OCI-LY3 (cell line): ENCODE measurements around the gene CASP7.

Experiments
- H2AFZ ChIP-seq: fragments of 200-600, 300-600 bp; shearing (Covaris generic); 2 replicates; pipeline ENCODE4 v1.6.0; 2014; ENCODE audit warnings: antibody characterized with exemption, low read depth, low read length
- H3K27ac ChIP-seq: fragments of 200-600, 300-600 bp; sonication (generic); 2 replicates; pipeline ENCODE4 v1.5.1; 2014; ENCODE audit warnings: mild to moderate bottlenecking, low read length, moderate library complexity, mixed read lengths
- H3K27me3 ChIP-seq: fragments of 200-600, 300-600 bp; sonication (generic); 2 replicates; pipeline ENCODE4 v1.6.1; 2014; ENCODE audit warnings: low read depth, low read length, mixed read lengths
- H3K36me3 ChIP-seq: fragments of 200-600, 300-600 bp; sonication (generic); replicated peaks from 2 replicates; pipeline ENCODE3; 2014; ENCODE audit warnings: low read depth, low read length, mixed read lengths
- H3K4me1 ChIP-seq: fragments of 300-600, 200-600 bp; sonication (generic); 2 replicates; pipeline ENCODE4 v1.6.1; 2014; ENCODE audit warnings: low read length, mixed read lengths
- H3K4me2 ChIP-seq: fragments of 200-600, 300-600 bp; sonication (generic); 2 replicates; pipeline ENCODE4 v1.6.1; 2014; ENCODE audit warnings: low read length, mixed read lengths
- H3K4me3 ChIP-seq: fragments of 300-600, 200-600 bp; sonication (generic); 2 replicates; pipeline ENCODE4 v1.5.1; 2014; ENCODE audit warnings: antibody characterized with exemption, mild to moderate bottlenecking, low read length, moderate library complexity
- H3K79me2 ChIP-seq: fragments of 300-600, 200-600 bp; shearing (Covaris generic); 2 replicates; pipeline ENCODE4 v1.6.1; 2014; ENCODE audit warnings: mild to moderate bottlenecking, low read length, mixed read lengths
- H3K9ac ChIP-seq: fragments of 300-600, 200-600 bp; shearing (Covaris generic); 2 replicates; pipeline ENCODE4 v1.6.0; 2014; ENCODE audit warnings: mild to moderate bottlenecking, low read length, moderate library complexity
- H3K9me3 ChIP-seq: fragments of 200-600, 300-600 bp; shearing (Covaris generic); 2 replicates; pipeline ENCODE4 v1.6.1; 2014; ENCODE audit warnings: low read length, mixed read lengths; ENCODE audit not compliant: insufficient read depth
- H4K20me1 ChIP-seq: fragments of 200-600, 300-600 bp; sonication (generic); 2 replicates; pipeline ENCODE4 v1.6.1; 2016; ENCODE audit warnings: low read length, mixed read lengths; ENCODE audit not compliant: insufficient read depth
- EZH2phosphoT487 ChIP-seq: fragments of 200-600 bp; shearing (Covaris generic); IDR thresholded peaks from 2 replicates; pipeline ENCODE4 v1.6.1; 2018; ENCODE audit warnings: antibody characterized with exemption, mixed run types, low read depth
- TF ChIP-seq, protein P1 (sequence below): fragments of 200-600, 300-600 bp; sonication (generic); IDR thresholded peaks from 2 replicates; pipeline ENCODE4 v1.5.1; 2014; ENCODE audit warnings: antibody characterized with exemption, low read length, low read depth

Gene CASP7

DNA sequence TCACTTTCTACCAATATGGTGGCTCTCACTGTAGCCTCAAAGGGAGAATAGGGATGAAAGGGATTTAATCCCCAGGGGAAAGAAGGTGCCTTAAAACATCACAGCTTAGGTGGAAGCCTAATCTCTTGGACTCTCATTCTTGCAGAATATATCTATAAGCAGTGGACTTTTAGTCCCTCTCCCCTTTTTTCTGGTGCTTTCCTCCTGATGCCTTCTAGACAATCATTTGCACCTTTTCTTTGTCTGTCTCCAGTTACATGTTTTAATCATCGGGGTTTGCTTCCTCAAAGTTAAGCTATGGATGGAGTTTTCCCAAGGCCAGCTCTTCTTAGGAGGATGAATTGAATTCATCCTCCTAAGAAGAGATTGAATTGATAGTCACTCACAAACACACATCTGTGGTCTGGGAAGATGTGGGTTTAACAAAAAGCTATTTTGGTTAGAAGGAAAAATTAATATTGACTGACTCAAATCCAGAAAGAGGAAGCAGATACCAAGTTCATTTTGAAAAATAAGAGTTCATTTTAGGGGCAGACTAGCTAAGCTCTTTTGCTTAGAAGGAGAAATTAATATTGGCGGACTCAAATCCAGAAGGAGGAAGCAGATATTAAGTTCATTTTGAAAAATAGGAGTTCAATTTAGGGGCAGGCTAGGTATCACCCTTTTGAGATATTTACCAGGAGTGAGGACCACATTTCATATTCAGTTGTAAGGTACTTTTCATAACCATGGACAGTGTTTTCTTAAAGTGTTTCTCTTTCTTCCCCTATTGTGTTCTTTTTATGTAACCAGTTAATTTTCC, 36.6 kb downstream of the CASP7 start:
- peak overlapping the region; percentile 44 for H3K4me2 ChIP-seq
- H3K4me3 ChIP-seq = no peak overlapping the region
- no peaks in the 10 kb centered on the region for H3K9me3 ChIP-seq
- no peaks in the 10 kb centered on the region for H3K79me2 ChIP-seq
- peaks cover 7% of the 10 kb centered on the region; the same call in 1 of the 2 replicates for H3K27me3 ChIP-seq
- peaks cover 11% of the 10 kb centered on the region for H4K20me1 ChIP-seq
- no peak overlapping the region for H3K9ac ChIP-seq
- H3K27ac ChIP-seq = no peak overlapping the region
- TF ChIP-seq, protein P1, sequence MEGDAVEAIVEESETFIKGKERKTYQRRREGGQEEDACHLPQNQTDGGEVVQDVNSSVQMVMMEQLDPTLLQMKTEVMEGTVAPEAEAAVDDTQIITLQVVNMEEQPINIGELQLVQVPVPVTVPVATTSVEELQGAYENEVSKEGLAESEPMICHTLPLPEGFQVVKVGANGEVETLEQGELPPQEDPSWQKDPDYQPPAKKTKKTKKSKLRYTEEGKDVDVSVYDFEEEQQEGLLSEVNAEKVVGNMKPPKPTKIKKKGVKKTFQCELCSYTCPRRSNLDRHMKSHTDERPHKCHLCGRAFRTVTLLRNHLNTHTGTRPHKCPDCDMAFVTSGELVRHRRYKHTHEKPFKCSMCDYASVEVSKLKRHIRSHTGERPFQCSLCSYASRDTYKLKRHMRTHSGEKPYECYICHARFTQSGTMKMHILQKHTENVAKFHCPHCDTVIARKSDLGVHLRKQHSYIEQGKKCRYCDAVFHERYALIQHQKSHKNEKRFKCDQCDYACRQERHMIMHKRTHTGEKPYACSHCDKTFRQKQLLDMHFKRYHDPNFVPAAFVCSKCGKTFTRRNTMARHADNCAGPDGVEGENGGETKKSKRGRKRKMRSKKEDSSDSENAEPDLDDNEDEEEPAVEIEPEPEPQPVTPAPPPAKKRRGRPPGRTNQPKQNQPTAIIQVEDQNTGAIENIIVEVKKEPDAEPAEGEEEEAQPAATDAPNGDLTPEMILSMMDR = no peak
- TF ChIP-seq EZH2phosphoT487 = no peak
- H3K36me3 ChIP-seq = no peaks in the 10 kb centered on the region
- H3K4me1 ChIP-seq = peaks cover 14% of the 10 kb centered on the region
- H2AFZ ChIP-seq = no peak overlapping the region

DNA sequence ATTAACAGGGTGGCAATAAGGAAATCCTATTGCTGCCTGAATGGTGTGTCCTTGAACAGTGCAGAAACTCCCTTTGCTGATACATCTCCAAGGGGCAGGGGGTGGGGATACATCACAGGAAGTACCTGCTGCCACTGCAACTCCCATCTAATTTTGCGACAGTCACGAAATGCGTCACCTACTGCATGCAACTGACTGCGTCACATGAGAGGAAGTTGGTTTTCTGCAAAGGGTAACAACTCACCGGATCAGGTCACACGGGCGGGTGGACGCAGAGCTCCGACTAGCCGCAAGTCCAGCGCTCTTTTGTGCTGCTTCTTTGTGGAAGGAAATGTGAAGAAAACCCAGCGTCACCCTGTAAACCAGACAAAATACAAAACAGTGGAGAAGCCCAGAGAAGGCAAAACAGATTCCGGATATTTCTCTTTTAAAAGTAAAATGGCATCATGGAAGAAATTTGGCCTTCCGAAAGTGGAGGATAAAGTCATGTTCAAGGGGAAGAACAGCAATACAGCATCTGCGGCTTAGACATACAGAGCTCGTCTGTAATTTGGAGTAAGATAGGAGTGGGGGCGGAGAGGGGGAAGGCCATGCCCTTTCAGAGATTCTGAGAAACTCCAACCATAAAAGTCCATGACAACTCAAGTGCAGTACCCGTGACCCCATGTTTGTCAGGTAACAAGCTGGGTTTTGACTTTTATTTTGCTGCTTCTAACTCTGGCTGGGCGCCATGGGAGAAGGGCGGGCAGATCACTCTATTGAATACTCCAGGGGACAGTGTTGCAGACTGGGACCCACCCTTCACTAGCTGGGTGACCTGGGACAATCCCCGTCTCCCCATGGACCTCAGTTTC, 39.5 kb downstream of the CASP7 start:
- H3K4me3 ChIP-seq = no peak overlapping the region
- H3K27ac ChIP-seq = no peak overlapping the region
- no peak overlapping the region for H3K4me2 ChIP-seq
- H3K27me3 ChIP-seq = peaks cover 7% of the 10 kb centered on the region; the same call in 1 of the 2 replicates
- no peaks in the 10 kb centered on the region for H3K36me3 ChIP-seq
- no peak overlapping the region for H3K9ac ChIP-seq
- TF ChIP-seq EZH2phosphoT487 = no peak
- TF ChIP-seq, protein P1 = no peak
- H4K20me1 ChIP-seq = peaks cover 11% of the 10 kb centered on the region
- peaks cover 14% of the 10 kb centered on the region for H3K4me1 ChIP-seq
- no peaks in the 10 kb centered on the region for H3K9me3 ChIP-seq
- H2AFZ ChIP-seq = no peak overlapping the region
- H3K79me2 ChIP-seq = no peaks in the 10 kb centered on the region

DNA sequence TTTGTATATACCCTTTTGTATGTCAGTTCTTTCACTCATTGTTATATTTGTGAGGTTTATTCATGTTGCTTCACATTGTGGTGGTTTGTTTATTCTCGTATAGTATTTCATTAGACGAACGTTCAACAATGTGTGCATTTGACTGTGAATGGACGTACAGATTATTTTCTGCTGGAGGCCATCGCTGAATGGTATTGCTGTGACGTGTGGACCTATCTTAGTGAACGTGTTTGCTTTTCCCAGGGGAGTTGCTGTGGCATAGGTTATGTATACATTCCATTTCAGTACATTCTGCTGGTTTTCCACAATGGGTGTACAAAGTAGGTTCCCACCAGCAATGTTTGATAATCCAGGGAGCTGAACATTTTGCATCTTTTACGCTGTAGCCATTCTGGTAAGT, 40.7 kb downstream of the CASP7 start:
- H3K9me3 ChIP-seq = no peaks in the 10 kb centered on the region

More for the DNA sequence above, 40.7 kb downstream of the CASP7 start:
- H3K27ac ChIP-seq = no peak overlapping the region
- no peak overlapping the region for H3K4me3 ChIP-seq
- H2AFZ ChIP-seq = no peak overlapping the region
- peaks cover 11% of the 10 kb centered on the region for H4K20me1 ChIP-seq
- no peak overlapping the region for H3K4me2 ChIP-seq
- TF ChIP-seq EZH2phosphoT487 = no peak
- TF ChIP-seq, protein P1 = no peak
- no peak overlapping the region for H3K9ac ChIP-seq
- no peaks in the 10 kb centered on the region for H3K79me2 ChIP-seq
- peaks cover 14% of the 10 kb centered on the region for H3K4me1 ChIP-seq
- peaks cover 7% of the 10 kb centered on the region; the same call in 1 of the 2 replicates for H3K27me3 ChIP-seq
- no peaks in the 10 kb centered on the region for H3K36me3 ChIP-seq
